GM12878 (cell line): ENCODE data around the gene PDCL3. TPM values are rescaled to one million over a fixed set of nuclear protein-coding genes. Genes with fewer than 3 reads are reported as not detected.

Experiments used
- ATAC-seq: fragments of 200-7000 bp; cut with Tn5 transposase; 3 replicates; pipeline ENCODE4 v1.9.1; 2020; ENCODE audit warnings: mild to moderate bottlenecking, moderate library complexity
- BruUV-seq: library from RNA; stranded (reverse); fragments of 400-500 nt; replicated peaks from 2 replicates; lab custom pipeline; 2021; lab: Mats Ljungman, UMichigan
- CTCF ChIA-PET: fragments of 300-600 bp; sonication (Branson Sonifier 250); formaldehyde crosslinking; extraction: SDS; loops from one replicate; lab custom pipeline; 2021; ENCODE audit warnings: inconsistent platforms; lab: Yijun Ruan, JAX
- POLR2A ChIA-PET: fragments of 350-600 bp; formaldehyde crosslinking; extraction: SDS; loops from one replicate; lab custom pipeline; 2021; ENCODE audit warnings: inconsistent platforms; lab: Charles Lee
- RAD21 ChIA-PET: fragments of 300-600 bp; sonication (Branson Sonifier 250); formaldehyde crosslinking; loops from one replicate; lab custom pipeline; 2023; ENCODE audit warnings: antibody characterized with exemption; ENCODE audit not compliant: unreplicated experiment; lab: Charles Lee
- SMC1A ChIA-PET: fragments of 300-600 bp; sonication (Branson Sonifier 250); formaldehyde crosslinking; loops from one replicate; lab custom pipeline; 2023; ENCODE audit not compliant: unreplicated experiment, uncharacterized antibody; lab: Charles Lee
- DNase-seq: peaks from one replicate; pipeline ENCODE4 v3.0.0-alpha.2; 2011; ENCODE audit warnings: low read depth, low spot score
- FAIRE-seq: peaks from 3 replicates; lab custom pipeline; 2011; peaks lifted over from hg19 to GRCh38; lab: Jason Lieb, UNC
- H2AFZ ChIP-seq: 2 replicates; pipeline ENCODE4 v1.6.0; 2011; ENCODE audit warnings: low read depth, low read length, control low read depth; ENCODE audit not compliant: control insufficient read depth
- H3K27ac ChIP-seq: 2 replicates; pipeline ENCODE4 v1.5.1; 2011; ENCODE audit warnings: control low read depth; ENCODE audit not compliant: control insufficient read depth, insufficient read depth
- H3K27me3 ChIP-seq, 2 experiments: replicated peaks in 1 of 2; 2 replicates each; pipeline versions ENCODE4 v1.6.0 to v1.6.1; 2011; ENCODE audit warnings: low read length in 1 of 2; ENCODE audit not compliant: control insufficient read depth in 2 of 2, insufficient read depth in 2 of 2
- H3K36me3 ChIP-seq, 2 experiments: 2 replicates each; pipeline ENCODE4 v1.5.1; 2011; ENCODE audit warnings: low read length in 1 of 2; ENCODE audit not compliant: control insufficient read depth in 2 of 2, insufficient read depth in 2 of 2
- H3K4me1 ChIP-seq: 2 replicates; pipeline ENCODE4 v1.6.1; 2011; ENCODE audit warnings: mild to moderate bottlenecking, low read length, moderate library complexity, mixed read lengths; ENCODE audit not compliant: control insufficient read depth, insufficient read depth
- H3K4me2 ChIP-seq: 2 replicates; pipeline ENCODE4 v1.6.0; 2011; ENCODE audit warnings: control low read depth; ENCODE audit not compliant: control insufficient read depth, insufficient read depth
- H3K4me3 ChIP-seq: fragments of 200-600 bp; sonication (generic); 2 replicates; pipeline ENCODE4 v1.5.1; 2016
- H3K79me2 ChIP-seq: 2 replicates; pipeline ENCODE4 v1.6.0; 2011; ENCODE audit warnings: low read length; ENCODE audit not compliant: control insufficient read depth, insufficient read depth
- H3K9ac ChIP-seq: 2 replicates; pipeline ENCODE4 v1.8.0; 2011; ENCODE audit warnings: low read length, control low read depth, mixed read lengths; ENCODE audit not compliant: control insufficient read depth, insufficient read depth
- H3K9me3 ChIP-seq: replicated peaks from 3 replicates; pipeline ENCODE4 v1.5.1; 2011; ENCODE audit warnings: mild to moderate bottlenecking, low read length; ENCODE audit not compliant: control insufficient read depth, insufficient read depth
- H4K20me1 ChIP-seq: 2 replicates; pipeline ENCODE4 v1.6.0; 2011; ENCODE audit not compliant: control insufficient read depth, insufficient read depth
- ASH2L ChIP-seq: fragments of 300-600, 200-600 bp; sonication (generic); IDR thresholded peaks from 2 replicates; pipeline ENCODE4 v1.6.1; 2017; ENCODE audit warnings: low read depth, mild to moderate bottlenecking, borderline replicate concordance
- BCL3 ChIP-seq: IDR thresholded peaks from 2 replicates; pipeline ENCODE4 v1.6.1; 2011; ENCODE audit warnings: borderline replicate concordance, low read depth, mild to moderate bottlenecking, moderate library complexity, low read length; ENCODE audit not compliant: insufficient read depth, poor library complexity, severe bottlenecking
- EED ChIP-seq: sonication (generic); IDR thresholded peaks from 2 replicates; pipeline ENCODE4 v1.6.1; 2016; ENCODE audit warnings: antibody characterized with exemption, low read depth
- EGR1 ChIP-seq, 2 experiments: IDR thresholded peaks; 1 replicate in 1 of 2; 2 replicates in 1 of 2; pipeline ENCODE4 v1.6.1; 2011 to 2012; ENCODE audit warnings: low read depth in 2 of 2, low read length in 2 of 2, borderline replicate concordance in 1 of 2, mild to moderate bottlenecking in 1 of 2, moderate library complexity in 1 of 2
- GATAD2B ChIP-seq: fragments of 450-650 bp; conservative IDR thresholded peaks from 2 replicates; pipeline ENCODE4 v1.6.1; 2017; ENCODE audit warnings: low read depth, mild to moderate bottlenecking, moderate library complexity
- HDGF ChIP-seq: fragments of 450-650 bp; IDR thresholded peaks from 2 replicates; pipeline ENCODE4 v1.6.1; 2016; ENCODE audit warnings: antibody characterized with exemption
- IKZF1 ChIP-seq: fragments of 450-650 bp; conservative IDR thresholded peaks from 2 replicates; pipeline ENCODE4 v1.6.1; 2017; ENCODE audit warnings: antibody characterized with exemption, mild to moderate bottlenecking
- IRF3 ChIP-seq: fragments of 450-650 bp; IDR thresholded peaks from 2 replicates; pipeline ENCODE4 v1.6.1; 2014; ENCODE audit warnings: mild to moderate bottlenecking
- IRF4 ChIP-seq: IDR thresholded peaks from 2 replicates; pipeline ENCODE4 v1.6.1; 2011; ENCODE audit warnings: low read depth, low read length
- KLF5 ChIP-seq: fragments of 450-650 bp; IDR thresholded peaks from 2 replicates; pipeline ENCODE4 v1.6.1; 2014; ENCODE audit warnings: mild to moderate bottlenecking; ENCODE audit not compliant: partially characterized antibody
- NBN ChIP-seq: fragments of 450-650 bp; IDR thresholded peaks from 2 replicates; pipeline ENCODE4 v1.6.1; 2016
- POLR2AphosphoS2 ChIP-seq: IDR thresholded peaks from 2 replicates; pipeline ENCODE4 v1.6.1; 2011; ENCODE audit warnings: low read depth, mild to moderate bottlenecking, low read length, improper control_type of control experiment, moderate library complexity
- TAF1 ChIP-seq: IDR thresholded peaks from 2 replicates; pipeline ENCODE4 v1.6.1; 2011; ENCODE audit warnings: mild to moderate bottlenecking, low read depth, low read length, borderline replicate concordance
- TARDBP ChIP-seq: IDR thresholded peaks from 2 replicates; pipeline ENCODE4 v1.6.1; 2016; ENCODE audit warnings: borderline replicate concordance
- TBL1XR1 ChIP-seq: IDR thresholded peaks from 2 replicates; pipeline ENCODE4 v1.6.1; 2012; ENCODE audit warnings: low read depth, low read length, improper control_type of control experiment
- USF2 ChIP-seq: IDR thresholded peaks from 2 replicates; pipeline ENCODE4 v1.6.1; 2011; ENCODE audit warnings: low read depth, low read length, improper control_type of control experiment, borderline replicate concordance
- ZBTB4 ChIP-seq: fragments of 450-650 bp; formaldehyde crosslinking; IDR thresholded peaks from 2 replicates; pipeline ENCODE4 v1.4.0; 2022; ENCODE audit warnings: mild to moderate bottlenecking, moderate library complexity
- ZZZ3 ChIP-seq: IDR thresholded peaks from 2 replicates; pipeline ENCODE4 v1.6.1; 2011; ENCODE audit warnings: low read depth; ENCODE audit not compliant: control insufficient read depth, insufficient read length
- WGBS: methylation state at CpG from one replicate; pipeline ENCODE4 v1.1.6; 2016; ENCODE audit warnings: low lambda C conversion rate; ENCODE audit not compliant: insufficient replicate concordance, insufficient coverage; ENCODE audit errors: missing lambda C conversion rate; 5-methylcytosine and 5-hydroxymethylcytosine counted together
- in situ Hi-C: fragments of 300-500 bp; cut with MboI; formaldehyde crosslinking; loops from 9 replicates; pipeline ENCODE4 v1.14.3; 2018; ENCODE audit warnings: mixed read lengths
- intact Hi-C: fragments of 100-400 bp; cut with micrococcal nuclease; formaldehyde crosslinking; loops from one replicate; pipeline ENCODE4 v1.14.2; 2022; ENCODE audit not compliant: unreplicated experiment
- polyA plus RNA-seq, 11 experiments: library from polyadenylated mRNA; depleted of rRNA in 4 of 11; unstranded in 6 of 11; stranded (reverse) in 5 of 11; fragments of >200 nt; fragmentation: Nextera tagmentation in 4 of 11; fragmentation: Illumina TruSeq in 1 of 11; extraction: Ambion mirVana in 4 of 11; extraction: Trizol in 1 of 11; gene quantifications; 1 replicate in 1 of 11; 2 replicates in 10 of 11; pipeline versions ENCODE4 v1.2.1 to v1.2.3, GENCODE V29; 2011 to 2016; ENCODE audit warnings: inconsistent platforms in 2 of 11, missing spikeins in 2 of 11, low read depth in 1 of 11
- total RNA-seq, 4 experiments: library from RNA; depleted of rRNA in 3 of 4; stranded (reverse); fragments of >200 nt in 3 of 4; fragmentation: Illumina TruSeq in 1 of 4; extraction: Trizol in 1 of 4; gene quantifications; 2 replicates each; pipeline versions ENCODE4 v1.2.1 to v1.2.3, GENCODE V29; 2013 to 2021

Gene PDCL3
- total and polyA plus RNA-seq, 10 of the 15 experiments (the other 5 are each of a cell fraction or from before 2014, with no cell fraction given), result 22.9 to 111 (median 51.1) TPM

- Histone ChIP-seq H3K9me3 (no peaks in the 10 kb centered on the region), H3K79me2 (no peaks in the 10 kb centered on the region), H3K36me3 (no peaks in the 10 kb centered on the region), H3K4me3 (no peak overlapping the region), H3K9ac (no peak overlapping the region), H2AFZ (no peak overlapping the region), H3K27me3 (no peaks in the 10 kb centered on the region), H4K20me1 (no peaks in the 10 kb centered on the region), H3K4me2 (no peak overlapping the region), H3K4me1 (no peaks in the 10 kb centered on the region), H3K27ac (no peak overlapping the region)
- intact Hi-C loops, result loop anchor here (10.0 kb wide), 1 partner anchor 339 kb away; no protein-coding TSS in a partner anchor
- ChIA-PET POLR2A (interaction anchor here (0.7 kb wide), 1 partner anchor 14 kb away, joined by 6 read pairs; no protein-coding TSS in a partner anchor), SMC1A (no interaction called here), RAD21 (interaction anchor here (0.6 to 1.1 kb wide), 2 partner anchors 341 to 343 kb away, joined by 3 read pairs; no protein-coding TSS in a partner anchor), CTCF (interaction anchor here (0.5 to 8.1 kb wide), 5 partner anchors 10 to 383 kb away, joined by 4 to 73 read pairs (median 7); no protein-coding TSS in a partner anchor)
- ATAC-seq, result no peak
- DNase-seq, result no peak
- in situ Hi-C loops, result no loop called here
- no TSS peak for BruUV-seq
- WGBS, result 59% methylated on average over 10 of the region's 10 CpGs
- no peak for FAIRE-seq
- TF ChIP-seq IRF4 (no peak), USF2 (no peak), ZBTB4 (CRISPR knock-in tag) (no peak), ZZZ3 (no peak), IRF3 (no peak), TBL1XR1 (no peak), BCL3 (no peak), GATAD2B (no peak), TAF1 (no peak), EED (no peak), NBN (no peak), HDGF (no peak), EGR1 (IDR thresholded peaks at IDR 0.05; ENCODE audit: borderline replicate concordance in 1 of 2, low read depth in 2 of 2, low read length in 2 of 2) (no peak), KLF5 (no peak), ASH2L (no peak), TARDBP (no peak), IKZF1 (no peak), POLR2AphosphoS2 (no peak)
Measured at GRCh38 chr2:100603948-100604633, 41.3 kb downstream of the PDCL3 start.
